Cardiac fibroblast (primary cell): Measurements from ENCODE around the gene KCNC1.

Experiments
- DNase-seq, 2 donors: peaks; one replicate each; pipeline versions ENCODE4 v3.0.0 to v3.0.0-alpha.2; 2010; ENCODE audit warnings: low read depth in 2 of 2
- H3K4me3 ChIP-seq, 2 donors: replicated peaks in 1 of 2; 1 replicate in 1 of 2; 2 replicates in 1 of 2; pipeline ENCODE4 v1.5.1; 2011; ENCODE audit warnings: low read depth in 2 of 2, low read length in 2 of 2, mild to moderate bottlenecking in 2 of 2, moderate library complexity in 1 of 2
- TF ChIP-seq, protein P1 (sequence below): IDR thresholded peaks from one replicate; pipeline ENCODE4 v1.5.1; 2011; ENCODE audit warnings: low read depth, mild to moderate bottlenecking, low read length, inconsistent platforms

Gene KCNC1

GRCh38 chr11:17753153-17753552 lies 18.6 kb downstream of the KCNC1 start:
- no peak overlapping the region for H3K4me3 ChIP-seq
- no peak for DNase-seq
- TF ChIP-seq, protein P1, sequence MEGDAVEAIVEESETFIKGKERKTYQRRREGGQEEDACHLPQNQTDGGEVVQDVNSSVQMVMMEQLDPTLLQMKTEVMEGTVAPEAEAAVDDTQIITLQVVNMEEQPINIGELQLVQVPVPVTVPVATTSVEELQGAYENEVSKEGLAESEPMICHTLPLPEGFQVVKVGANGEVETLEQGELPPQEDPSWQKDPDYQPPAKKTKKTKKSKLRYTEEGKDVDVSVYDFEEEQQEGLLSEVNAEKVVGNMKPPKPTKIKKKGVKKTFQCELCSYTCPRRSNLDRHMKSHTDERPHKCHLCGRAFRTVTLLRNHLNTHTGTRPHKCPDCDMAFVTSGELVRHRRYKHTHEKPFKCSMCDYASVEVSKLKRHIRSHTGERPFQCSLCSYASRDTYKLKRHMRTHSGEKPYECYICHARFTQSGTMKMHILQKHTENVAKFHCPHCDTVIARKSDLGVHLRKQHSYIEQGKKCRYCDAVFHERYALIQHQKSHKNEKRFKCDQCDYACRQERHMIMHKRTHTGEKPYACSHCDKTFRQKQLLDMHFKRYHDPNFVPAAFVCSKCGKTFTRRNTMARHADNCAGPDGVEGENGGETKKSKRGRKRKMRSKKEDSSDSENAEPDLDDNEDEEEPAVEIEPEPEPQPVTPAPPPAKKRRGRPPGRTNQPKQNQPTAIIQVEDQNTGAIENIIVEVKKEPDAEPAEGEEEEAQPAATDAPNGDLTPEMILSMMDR: no peak

DNA sequence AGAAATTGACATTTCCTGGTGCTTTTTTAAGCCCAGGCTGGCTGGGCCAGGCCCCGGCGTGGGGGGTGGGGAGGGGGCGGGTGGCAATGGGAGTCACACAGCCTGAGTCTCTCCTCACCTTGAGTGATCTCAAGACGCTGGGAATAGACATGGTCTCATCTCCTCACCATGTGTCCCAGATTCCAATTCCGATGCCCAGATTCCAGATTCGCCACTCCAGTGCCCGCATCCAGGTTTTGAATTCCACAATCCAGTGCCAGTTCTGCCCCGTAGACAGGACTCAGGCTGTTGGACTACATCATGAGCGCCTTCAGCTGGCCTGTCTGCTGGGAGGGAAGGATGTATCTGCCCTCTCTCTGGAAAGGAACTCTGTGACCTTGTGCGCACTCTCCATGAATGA lies 19.1 kb downstream of the KCNC1 start:
- TF ChIP-seq, protein P1: no peak
- no peak for DNase-seq
- H3K4me3 ChIP-seq: no peak overlapping the region

DNA sequence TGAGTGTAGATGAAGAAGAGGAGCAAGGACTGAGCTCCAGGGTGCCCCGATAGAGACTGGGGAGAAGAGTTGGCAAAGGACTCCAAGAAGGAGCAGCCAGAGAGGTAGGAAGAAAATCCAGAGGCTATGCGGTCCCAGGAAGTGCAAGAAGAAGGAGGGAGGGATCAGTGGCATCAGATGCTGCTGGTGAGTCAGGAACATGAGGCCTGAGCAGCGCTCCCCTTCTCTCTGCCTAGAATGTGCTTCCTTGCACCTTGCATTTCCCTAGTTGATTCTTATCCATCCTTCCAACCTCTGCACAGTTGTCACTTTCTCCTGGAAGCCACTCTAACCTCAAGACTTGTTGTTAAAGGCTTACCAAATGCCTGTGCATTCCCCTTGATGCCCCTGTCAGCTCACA lies 21.3 kb downstream of the KCNC1 start:
- TF ChIP-seq, protein P1: no peak
- no peak overlapping the region for H3K4me3 ChIP-seq
- no peak for DNase-seq

DNA sequence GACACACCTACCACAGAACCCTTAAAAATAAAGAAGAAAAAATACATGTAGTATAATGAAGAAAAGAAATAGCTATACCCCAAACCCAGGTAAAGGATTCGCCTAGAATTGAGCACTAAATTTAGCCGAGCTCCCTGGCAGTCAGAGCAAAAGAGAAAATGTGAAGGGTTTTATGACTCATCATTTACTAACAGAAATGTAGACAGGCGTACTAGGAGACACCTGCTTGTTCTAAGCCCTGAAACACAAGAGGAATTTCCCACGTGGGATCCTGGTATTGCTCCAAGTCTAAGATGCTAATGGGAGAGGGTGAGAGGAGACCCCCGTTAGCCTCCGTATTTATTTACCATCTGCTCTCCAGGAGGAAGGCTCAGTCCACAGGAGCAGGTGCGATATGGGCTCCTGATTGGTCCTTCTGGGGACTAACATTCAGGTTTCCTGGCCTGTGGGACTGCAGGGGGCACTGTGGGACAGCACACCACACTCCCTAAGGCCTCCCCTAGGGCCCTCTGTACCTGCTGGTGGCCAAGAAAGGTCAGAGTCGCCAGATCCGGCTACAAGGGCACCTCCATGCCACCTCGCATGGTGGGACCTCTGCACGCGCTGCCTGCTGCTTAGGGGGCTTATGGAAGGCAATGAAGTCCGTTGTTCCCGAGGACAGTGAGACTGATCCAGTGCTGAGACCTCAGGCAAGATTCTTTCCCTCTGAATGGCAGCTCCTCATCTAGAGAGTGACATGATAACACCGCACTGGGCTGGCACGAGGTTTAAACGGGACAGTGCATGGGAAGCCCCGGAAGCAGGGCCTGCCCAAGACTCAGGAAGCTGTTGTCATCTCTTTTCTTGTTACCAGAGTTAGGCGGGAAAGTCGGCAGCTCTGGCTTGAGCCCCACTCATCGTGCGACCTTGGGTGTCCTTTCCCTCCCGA lies 25.8 kb downstream of the KCNC1 start:
- no peak overlapping the region for H3K4me3 ChIP-seq
- peak; percentile 44 to 53 for DNase-seq
- TF ChIP-seq, protein P1: peak; percentile 72

GRCh38 chr11:17762309-17762974 lies 27.9 kb downstream of the KCNC1 start:
- TF ChIP-seq, protein P1: no peak
- no peak for DNase-seq
- no peak overlapping the region for H3K4me3 ChIP-seq

- no peak overlapping the region for H3K4me3 ChIP-seq
- no peak for DNase-seq
- TF ChIP-seq, protein P1: no peak
Measured at GRCh38 chr11:17763244-17763643, 28.7 kb downstream of the KCNC1 start.
